Tibial artery (tissue), 4 donors: ENCODE data around the gene AVPR2.

Experiments
- DNase-seq, 2 donors: peaks; one replicate each; pipeline ENCODE4 v3.0.0-alpha.2; 2019
- H3K27ac ChIP-seq, 2 donors: fragments of 200-600 bp; sonication (generic) in 1 of 2; 1 replicate in 1 of 2; 2 replicates in 1 of 2; pipeline ENCODE4 v1.5.1; 2018 to 2019; ENCODE audit warnings: mild to moderate bottlenecking in 1 of 2
- H3K27me3 ChIP-seq, 2 donors: fragments of 200-600 bp; sonication (generic) in 1 of 2; one replicate each; pipeline versions ENCODE4 v1.5.1 to v1.6.0; 2016 to 2019
- H3K36me3 ChIP-seq, 3 donors: fragments of 200-600 bp; sonication (generic) in 2 of 3; one replicate each; pipeline ENCODE4 v1.5.1; 2016 to 2019; ENCODE audit warnings: mild to moderate bottlenecking in 2 of 3
- H3K4me1 ChIP-seq, 4 donors: fragments of 200-600 bp; sonication (generic) in 2 of 4; 1 replicate in 3 of 4; 2 replicates in 1 of 4; pipeline ENCODE4 v1.5.1; 2016 to 2019
- H3K4me3 ChIP-seq, 2 donors: fragments of 200-600 bp; sonication (generic) in 1 of 2; 1 replicate in 1 of 2; 2 replicates in 1 of 2; pipeline ENCODE4 v1.5.1; 2018 to 2019; ENCODE audit warnings: mild to moderate bottlenecking in 2 of 2
- H3K9me3 ChIP-seq, 3 donors: fragments of 200-600 bp; sonication (generic) in 1 of 3; one replicate each; pipeline ENCODE4 v1.5.1; 2016 to 2019
- intact Hi-C: fragments of 100-400 bp; cut with DNase I; formaldehyde crosslinking; loops from one replicate; pipeline ENCODE4 v1.15.0; 2023; ENCODE audit warnings: low total_unique reads
- TF ChIP-seq, protein P1 (sequence below), 2 experiments: fragments of 200-600 bp in 1 of 2; fragments of 450-650 bp in 1 of 2; IDR thresholded peaks; one replicate each; pipeline ENCODE4 v1.5.1; 2017 to 2019; ENCODE audit warnings: antibody characterized with exemption in 2 of 2, mild to moderate bottlenecking in 1 of 2, moderate library complexity in 1 of 2

Gene AVPR2

GRCh38 chrX:153869473-153870287, 34.8 kb upstream of the AVPR2 start:
- no peak overlapping the region for H3K4me3 ChIP-seq
- no peak overlapping the region for H3K27ac ChIP-seq
- intact Hi-C loops = no loop called here
- no peak for DNase-seq
- no peaks in the 10 kb centered on the region for H3K36me3 ChIP-seq
- H3K9me3 ChIP-seq = no peaks in the 10 kb centered on the region
- H3K27me3 ChIP-seq = peaks cover 0 to 15% of the 10 kb centered on the region in 2 donors
- TF ChIP-seq, protein P1, sequence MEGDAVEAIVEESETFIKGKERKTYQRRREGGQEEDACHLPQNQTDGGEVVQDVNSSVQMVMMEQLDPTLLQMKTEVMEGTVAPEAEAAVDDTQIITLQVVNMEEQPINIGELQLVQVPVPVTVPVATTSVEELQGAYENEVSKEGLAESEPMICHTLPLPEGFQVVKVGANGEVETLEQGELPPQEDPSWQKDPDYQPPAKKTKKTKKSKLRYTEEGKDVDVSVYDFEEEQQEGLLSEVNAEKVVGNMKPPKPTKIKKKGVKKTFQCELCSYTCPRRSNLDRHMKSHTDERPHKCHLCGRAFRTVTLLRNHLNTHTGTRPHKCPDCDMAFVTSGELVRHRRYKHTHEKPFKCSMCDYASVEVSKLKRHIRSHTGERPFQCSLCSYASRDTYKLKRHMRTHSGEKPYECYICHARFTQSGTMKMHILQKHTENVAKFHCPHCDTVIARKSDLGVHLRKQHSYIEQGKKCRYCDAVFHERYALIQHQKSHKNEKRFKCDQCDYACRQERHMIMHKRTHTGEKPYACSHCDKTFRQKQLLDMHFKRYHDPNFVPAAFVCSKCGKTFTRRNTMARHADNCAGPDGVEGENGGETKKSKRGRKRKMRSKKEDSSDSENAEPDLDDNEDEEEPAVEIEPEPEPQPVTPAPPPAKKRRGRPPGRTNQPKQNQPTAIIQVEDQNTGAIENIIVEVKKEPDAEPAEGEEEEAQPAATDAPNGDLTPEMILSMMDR (IDR thresholded peaks at IDR 0.05) = no peak
- H3K4me1 ChIP-seq = no peaks in the 10 kb centered on the region

DNA sequence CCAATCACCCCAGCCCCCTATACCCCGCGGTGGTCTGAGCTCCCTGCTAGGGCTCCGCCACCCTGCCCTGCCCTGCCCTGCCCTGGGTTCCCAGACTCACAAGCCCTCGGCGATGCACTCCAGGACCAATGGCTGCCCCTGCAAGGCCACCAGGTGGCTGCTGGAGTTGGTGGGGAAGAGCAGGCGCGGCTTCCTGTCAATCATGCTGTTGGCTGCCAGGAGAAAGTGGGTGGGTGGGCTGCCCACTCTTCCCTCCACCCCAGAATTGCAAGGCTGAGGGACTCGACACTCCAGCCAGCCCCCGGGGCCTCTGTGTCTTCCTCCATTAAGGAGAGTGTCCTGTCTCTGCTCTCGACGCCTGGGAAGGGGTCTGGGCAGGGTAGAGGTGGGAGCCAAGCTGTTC, 34.2 kb upstream of the AVPR2 start:
- TF ChIP-seq, protein P1 (IDR thresholded peaks at IDR 0.05) = no peak
- no peaks in the 10 kb centered on the region for H3K9me3 ChIP-seq
- no peaks in the 10 kb centered on the region for H3K4me1 ChIP-seq
- no peaks in the 10 kb centered on the region for H3K36me3 ChIP-seq
- intact Hi-C loops = no loop called here
- H3K27ac ChIP-seq = no peak overlapping the region
- DNase-seq = no peak
- peaks cover 0 to 12% of the 10 kb centered on the region in 2 donors for H3K27me3 ChIP-seq
- H3K4me3 ChIP-seq = no peak overlapping the region

DNA sequence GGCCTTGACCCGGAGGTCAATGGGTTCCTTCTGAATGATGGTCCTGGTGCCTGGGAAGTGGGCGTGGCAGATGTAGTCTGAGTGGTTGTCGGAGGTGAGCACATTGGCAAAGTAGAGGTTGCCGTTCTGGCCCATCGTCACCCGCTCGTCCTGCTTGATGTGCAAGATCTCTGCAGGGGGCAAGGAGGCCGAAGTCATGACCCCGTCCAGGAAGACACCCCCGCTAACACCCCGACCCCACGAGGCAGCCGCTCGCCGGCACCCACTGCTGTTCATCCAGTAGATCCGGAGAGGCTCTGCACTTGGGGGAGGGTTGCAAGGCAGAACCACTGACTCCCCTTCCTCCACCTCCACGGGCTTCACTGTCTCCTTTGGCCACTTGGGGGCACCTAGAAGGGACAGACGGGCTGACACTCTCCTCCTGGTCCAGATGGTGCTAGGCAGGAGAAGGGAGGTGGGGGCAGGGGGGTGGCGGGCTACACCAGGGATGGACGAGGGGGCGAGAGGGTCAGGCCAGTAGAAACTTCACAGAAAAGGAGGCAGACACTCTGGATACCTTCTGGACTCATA, 33.6 kb upstream of the AVPR2 start:
- Histone ChIP-seq H3K36me3 (no peaks in the 10 kb centered on the region), H3K27me3 (peaks cover 0 to 16% of the 10 kb centered on the region in 2 donors), H3K4me3 (no peak overlapping the region), H3K27ac (no peak overlapping the region), H3K4me1 (no peaks in the 10 kb centered on the region), H3K9me3 (no peaks in the 10 kb centered on the region)
- intact Hi-C loops = no loop called here
- no peak for DNase-seq
- TF ChIP-seq, protein P1 (IDR thresholded peaks at IDR 0.05) = no peak

- peaks cover 0 to 22% of the 10 kb centered on the region in 2 donors for H3K27me3 ChIP-seq
- H3K9me3 ChIP-seq = no peaks in the 10 kb centered on the region
- no peak overlapping the region for H3K4me3 ChIP-seq
- intact Hi-C loops = no loop called here
- H3K4me1 ChIP-seq = no peaks in the 10 kb centered on the region
- TF ChIP-seq, protein P1 (IDR thresholded peaks at IDR 0.05) = no peak
- no peaks in the 10 kb centered on the region for H3K36me3 ChIP-seq
- no peak for DNase-seq
- no peak overlapping the region for H3K27ac ChIP-seq
Measured at GRCh38 chrX:153871451-153871850, 33.0 kb upstream of the AVPR2 start.

DNA sequence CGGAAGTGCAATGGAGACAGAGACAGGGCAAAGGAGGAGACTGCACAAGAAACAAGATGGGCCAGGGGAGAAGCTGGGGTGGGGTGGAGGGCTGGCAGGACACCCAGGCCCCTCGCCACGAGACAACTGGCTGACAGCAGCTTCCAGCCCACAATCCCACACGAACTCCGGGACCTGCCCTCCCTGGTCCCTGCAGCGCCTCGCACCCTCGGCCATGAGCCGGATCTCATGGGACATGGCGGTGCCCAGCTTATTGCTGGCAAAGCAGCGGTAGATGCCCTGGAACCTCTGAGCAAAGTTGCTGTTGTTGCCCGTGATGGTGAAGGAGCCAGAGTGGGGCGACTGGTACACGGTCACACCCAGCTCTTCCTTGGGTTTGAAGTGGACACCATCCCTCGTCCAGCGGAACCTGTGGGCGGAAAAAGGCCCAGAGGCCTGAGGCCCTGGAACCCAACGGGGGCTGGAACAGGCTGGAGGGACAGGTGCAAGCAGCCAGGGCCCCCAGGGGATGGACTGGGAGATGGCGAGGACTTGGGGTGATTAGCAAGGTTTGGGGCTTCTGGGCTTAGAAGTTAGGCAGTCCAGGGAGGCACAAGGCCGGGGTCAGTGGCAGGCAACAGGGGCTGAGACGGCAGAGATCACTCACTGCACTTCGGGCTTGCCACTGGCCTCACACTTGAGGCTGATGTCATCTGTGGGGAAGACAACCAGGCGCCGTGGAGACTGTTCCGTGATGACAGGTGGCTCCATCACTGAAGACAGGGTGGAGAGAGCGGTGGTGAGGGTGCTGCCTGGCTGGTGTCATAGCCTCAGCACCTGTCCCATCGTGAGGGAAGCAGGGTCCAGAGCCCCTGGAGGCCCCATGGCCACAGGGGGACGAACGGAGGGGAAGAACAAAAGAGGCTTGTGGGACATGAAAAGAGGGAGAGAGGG, 32.3 kb upstream of the AVPR2 start:
- no peaks in the 10 kb centered on the region for H3K36me3 ChIP-seq
- no peaks in the 10 kb centered on the region for H3K4me1 ChIP-seq
- peaks cover 0 to 22% of the 10 kb centered on the region in 2 donors for H3K27me3 ChIP-seq
- TF ChIP-seq, protein P1 (IDR thresholded peaks at IDR 0.05) = no peak
- intact Hi-C loops = no loop called here
- no peak for DNase-seq
- H3K27ac ChIP-seq = no peak overlapping the region
- no peaks in the 10 kb centered on the region for H3K9me3 ChIP-seq
- no peak overlapping the region for H3K4me3 ChIP-seq
